MG63 (cell line): ENCODE results near the gene MDN1. TPM values are rescaled to one million over a fixed set of nuclear protein-coding genes. Genes with fewer than 3 reads are reported as not detected.

Experiments used
- DNase-seq: peaks from one replicate; pipeline ENCODE4 v3.0.0-alpha.2; 2020
- H3K27me3 ChIP-seq: fragments of 250-450 bp; sonication (Bioruptor Pico); 2 replicates; pipeline ENCODE4 v1.5.1; 2020; ENCODE audit warnings: mild to moderate bottlenecking, moderate library complexity
- H3K36me3 ChIP-seq: fragments of 250-450 bp; sonication (Bioruptor Pico); 2 replicates; pipeline ENCODE4 v1.5.1; 2020; ENCODE audit warnings: mild to moderate bottlenecking, moderate library complexity
- H3K4me3 ChIP-seq: fragments of 250-450 bp; sonication (Bioruptor Pico); 2 replicates; pipeline ENCODE4 v1.5.1; 2020; ENCODE audit warnings: mild to moderate bottlenecking, moderate library complexity
- H3K9me3 ChIP-seq: fragments of 250-450 bp; sonication (Bioruptor Pico); 2 replicates; pipeline ENCODE4 v1.5.1; 2020; ENCODE audit warnings: mild to moderate bottlenecking, moderate library complexity
- total RNA-seq: library from RNA; depleted of rRNA; stranded (reverse); fragments of >200 nt; shearing (Covaris generic); gene quantifications from 2 replicates; pipeline ENCODE4 v1.2.3, GENCODE V29; 2014; ENCODE audit warnings: low replicate concordance; rRNA removed

The MDN1 gene
- total RNA-seq, 1 experiment from 2014 or later = 10.1 TPM

GRCh38 chr6:89615882-89616281 lies 203.7 kb downstream of the MDN1 start:
- DNase-seq = no peak
- Histone ChIP-seq H3K36me3 (no peaks in the 10 kb centered on the region), H3K4me3 (no peak overlapping the region), H3K27me3 (no peaks in the 10 kb centered on the region), H3K9me3 (no peaks in the 10 kb centered on the region)

GRCh38 chr6:89613790-89614189 lies 205.8 kb downstream of the MDN1 start:
- DNase-seq = no peak
- Histone ChIP-seq H3K4me3 (no peak overlapping the region), H3K36me3 (no peaks in the 10 kb centered on the region), H3K27me3 (no peaks in the 10 kb centered on the region), H3K9me3 (no peaks in the 10 kb centered on the region)

GRCh38 chr6:89612121-89612520 lies 207.5 kb downstream of the MDN1 start:
- no peaks in the 10 kb centered on the region for H3K36me3 ChIP-seq
- no peak for DNase-seq
- H3K27me3 ChIP-seq = no peaks in the 10 kb centered on the region
- no peaks in the 10 kb centered on the region for H3K9me3 ChIP-seq
- H3K4me3 ChIP-seq = no peak overlapping the region

GRCh38 chr6:89611666-89612065 lies 207.9 kb downstream of the MDN1 start:
- Histone ChIP-seq H3K4me3 (no peak overlapping the region), H3K9me3 (no peaks in the 10 kb centered on the region), H3K36me3 (no peaks in the 10 kb centered on the region), H3K27me3 (no peaks in the 10 kb centered on the region)
- no peak for DNase-seq

- peak; percentile 33 for DNase-seq
- Histone ChIP-seq H3K9me3 (no peaks in the 10 kb centered on the region), H3K4me3 (no peak overlapping the region), H3K27me3 (no peaks in the 10 kb centered on the region), H3K36me3 (no peaks in the 10 kb centered on the region)
These were observed 209.4 kb downstream of the MDN1 start for GRCh38 chr6:89610149-89610642.

GRCh38 chr6:89605861-89606260 lies 213.7 kb downstream of the MDN1 start:
- Histone ChIP-seq H3K27me3 (no peaks in the 10 kb centered on the region), H3K36me3 (no peaks in the 10 kb centered on the region), H3K4me3 (no peak overlapping the region), H3K9me3 (no peaks in the 10 kb centered on the region)
- no peak for DNase-seq

- Histone ChIP-seq H3K36me3 (no peaks in the 10 kb centered on the region), H3K9me3 (no peaks in the 10 kb centered on the region), H3K27me3 (no peaks in the 10 kb centered on the region), H3K4me3 (no peak overlapping the region)
- no peak for DNase-seq
These were observed 214.9 kb downstream of the MDN1 start for GRCh38 chr6:89604653-89605052.

GRCh38 chr6:89602166-89602565 lies 217.4 kb downstream of the MDN1 start:
- no peak for DNase-seq
- Histone ChIP-seq H3K27me3 (no peaks in the 10 kb centered on the region), H3K36me3 (no peaks in the 10 kb centered on the region), H3K9me3 (no peaks in the 10 kb centered on the region), H3K4me3 (no peak overlapping the region)

- H3K9me3 ChIP-seq = no peaks in the 10 kb centered on the region
- DNase-seq = no peak
- H3K36me3 ChIP-seq = no peaks in the 10 kb centered on the region
- no peaks in the 10 kb centered on the region for H3K27me3 ChIP-seq
- H3K4me3 ChIP-seq = no peak overlapping the region
These were observed 219.9 kb downstream of the MDN1 start for GRCh38 chr6:89599727-89600126.

- H3K36me3 ChIP-seq = no peaks in the 10 kb centered on the region
- no peaks in the 10 kb centered on the region for H3K27me3 ChIP-seq
- H3K4me3 ChIP-seq = no peak overlapping the region
- no peaks in the 10 kb centered on the region for H3K9me3 ChIP-seq
- DNase-seq = peak; percentile 5
These were observed 221.6 kb downstream of the MDN1 start for GRCh38 chr6:89597988-89598387.

GRCh38 chr6:89597372-89597771 lies 222.2 kb downstream of the MDN1 start:
- no peak for DNase-seq
- H3K27me3 ChIP-seq = no peaks in the 10 kb centered on the region
- no peak overlapping the region for H3K4me3 ChIP-seq
- H3K36me3 ChIP-seq = no peaks in the 10 kb centered on the region
- no peaks in the 10 kb centered on the region for H3K9me3 ChIP-seq

- Histone ChIP-seq H3K9me3 (no peaks in the 10 kb centered on the region), H3K27me3 (no peaks in the 10 kb centered on the region), H3K36me3 (no peaks in the 10 kb centered on the region), H3K4me3 (no peak overlapping the region)
- no peak for DNase-seq
These were observed 223.1 kb downstream of the MDN1 start for GRCh38 chr6:89596484-89596883.

GRCh38 chr6:89596056-89596455 lies 223.5 kb downstream of the MDN1 start:
- Histone ChIP-seq H3K27me3 (no peaks in the 10 kb centered on the region), H3K9me3 (no peaks in the 10 kb centered on the region), H3K36me3 (no peaks in the 10 kb centered on the region), H3K4me3 (no peak overlapping the region)
- no peak for DNase-seq

Other genes starting within 250 kb of the MDN1 start
- 7.1 and 28.4 TPM in 2 replicates for gene LYRM2, start 181.0 kb downstream of the MDN1 start, total RNA-seq
- gene CASP8AP2, start 10.1 kb upstream of the MDN1 start, total RNA-seq = 5.6 and 11.9 TPM in 2 replicates
- gene GJA10, start 74.7 kb upstream of the MDN1 start, total RNA-seq = not detected in 2 replicates